ENCODE data around the gene EFS. TPM values are rescaled to one million over a fixed set of nuclear protein-coding genes. Genes with fewer than 3 reads are reported as not detected.

EFS gene
- total and polyA plus RNA-seq, 7 donors: 0.46 to 19.9 (median 10.0) TPM

- intact Hi-C loops (cut with DNase I): loop anchor here (2.0 to 10.0 kb wide), 2 partner anchors 14 to 234 kb away; partner anchors contain the start of genes BCL2L2, THTPA and ZFHX2
- H3K27ac ChIP-seq: peak within 1 kb of the TSS; percentile 97 to 99 (median 98)
- H3K9me3 ChIP-seq: no peaks in the 10 kb centered on the region
- no peak for TF ChIP-seq CTCF (IDR thresholded peaks at IDR 0.05)
- TF ChIP-seq POLR2AphosphoS5 (IDR thresholded peaks at IDR 0.05): peak; percentile 64 to 84 (median 78)
- peak in 1 of 2 donors; percentile 6 for TF ChIP-seq POLR2A (IDR thresholded peaks at IDR 0.05)
- peak in 1 of 4 donors; percentile 24 for TF ChIP-seq EP300 (IDR thresholded peaks at IDR 0.05)
- peak within 1 kb of the TSS; percentile 95 to 99 (median 98) for H3K4me3 ChIP-seq
- peak; percentile 100 for DNase-seq
- no peaks in the 10 kb centered on the region for H3K27me3 ChIP-seq
- peaks cover 0 to 29% (median 21%) of the 10 kb centered on the region in 4 donors for H3K4me1 ChIP-seq
- H3K36me3 ChIP-seq: peaks cover 17 to 32% (median 19%) of the 10 kb centered on the region in 4 donors
- WGBS, 2 donors: 4 to 6% methylated on average over 63 of the region's 63 CpGs
Observed at GRCh38 chr14:23320584-23321571, 44.1 kb downstream of the EFS start, which contains the start of gene PABPN1. Gene PABPN1 (plus strand): TSS chr14:23321457. CDS start chr14:23321470, 13 bp downstream.

- peaks cover 0 to 29% (median 21%) of the 10 kb centered on the region in 4 donors for H3K4me1 ChIP-seq
- no peaks in the 10 kb centered on the region for H3K27me3 ChIP-seq
- peak overlapping the region; percentile 91 to 99 (median 96) for H3K27ac ChIP-seq
- H3K4me3 ChIP-seq: peak overlapping the region; percentile 39 to 98 (median 46)
- DNase-seq: peak; percentile 74
- WGBS, 2 donors: 81 to 93% methylated on average over 17 of the region's 17 CpGs
- H3K36me3 ChIP-seq: peaks cover 13 to 24% (median 15%) of the 10 kb centered on the region in 4 donors
- TF ChIP-seq CTCF (IDR thresholded peaks at IDR 0.05) (no peak), POLR2AphosphoS5 (IDR thresholded peaks at IDR 0.05) (no peak), EP300 (IDR thresholded peaks at IDR 0.05) (no peak), POLR2A (IDR thresholded peaks at IDR 0.05) (no peak)
- no peaks in the 10 kb centered on the region for H3K9me3 ChIP-seq
- intact Hi-C loops (cut with DNase I): loop anchor here (2.0 to 10.0 kb wide), 2 partner anchors 13 to 235 kb away; partner anchors contain the start of genes BCL2L2, THTPA and ZFHX2
Observed at GRCh38 chr14:23319746-23320583, 45.0 kb downstream of the EFS start.

- intact Hi-C loops (cut with DNase I): no loop called here
- no peaks in the 10 kb centered on the region for H3K27me3 ChIP-seq
- 91 to 94% methylated on average over 5 of the region's 5 CpGs for WGBS, 2 donors
Observed at GRCh38 chr14:23316300-23316699, 48.7 kb downstream of the EFS start.

More at GRCh38 chr14:23316300-23316699, 48.7 kb downstream of the EFS start:
- Histone ChIP-seq H3K4me3 (no peak overlapping the region), H3K9me3 (no peaks in the 10 kb centered on the region), H3K4me1 (peaks cover 0 to 6% (median 6%) of the 10 kb centered on the region in 4 donors), H3K27ac (no peak overlapping the region), H3K36me3 (peaks cover 0 to 6% (median under 1%) of the 10 kb centered on the region in 4 donors)
- TF ChIP-seq POLR2A (IDR thresholded peaks at IDR 0.05) (no peak), POLR2AphosphoS5 (IDR thresholded peaks at IDR 0.05) (no peak), EP300 (IDR thresholded peaks at IDR 0.05) (no peak), CTCF (IDR thresholded peaks at IDR 0.05) (no peak)
- no peak for DNase-seq

Data from sigmoid colon (tissue), 7 donors.